CD4-positive, alpha-beta T cell treated with Interleukin-1 beta for 1 hour (primary cell): ENCODE results near the gene RIPK4.
"Not testable (repeated sequence)": the region's sequence is repeated elsewhere in the genome, so short reads cannot be mapped to it uniquely, and the experiment has no call there.

Source experiments
- DNase-seq, 2 donors: peaks; one replicate each; pipeline ENCODE4 v3.0.0-alpha.2; 2020 to 2022

RIPK4 gene

GRCh38 chr21:41712730-41713129 is 54.1 kb downstream of the RIPK4 start:
- no peak for DNase-seq

- DNase-seq = no peak
These were observed 54.7 kb downstream of the RIPK4 start for GRCh38 chr21:41712201-41712600.

- DNase-seq = no peak
These were observed 55.3 kb downstream of the RIPK4 start for GRCh38 chr21:41711416-41712007.

- no peak for DNase-seq
These were observed 56.1 kb downstream of the RIPK4 start for GRCh38 chr21:41710823-41711160.

GRCh38 chr21:41709965-41710822 is 56.7 kb downstream of the RIPK4 start:
- no peak for DNase-seq

- no peak for DNase-seq
These were observed 57.7 kb downstream of the RIPK4 start for GRCh38 chr21:41709166-41709565.

GRCh38 chr21:41707960-41708330 is 58.9 kb downstream of the RIPK4 start:
- no peak for DNase-seq

GRCh38 chr21:41707231-41707959 is 59.5 kb downstream of the RIPK4 start:
- DNase-seq = no peak

GRCh38 chr21:41706678-41707077 is 60.2 kb downstream of the RIPK4 start:
- DNase-seq = no peak

GRCh38 chr21:41706263-41706639 is 60.6 kb downstream of the RIPK4 start:
- no peak for DNase-seq

GRCh38 chr21:41705546-41706262 is 61.1 kb downstream of the RIPK4 start:
- no peak for DNase-seq

GRCh38 chr21:41703857-41704501 is 62.9 kb downstream of the RIPK4 start:
- no peak for DNase-seq

GRCh38 chr21:41701749-41702148 is 65.1 kb downstream of the RIPK4 start:
- peak in 1 of 2 donors; percentile 36 for DNase-seq

GRCh38 chr21:41699311-41699710 is 67.5 kb downstream of the RIPK4 start:
- no peak for DNase-seq

GRCh38 chr21:41698071-41698470 is 68.8 kb downstream of the RIPK4 start:
- no peak for DNase-seq

- no peak for DNase-seq
These were observed 71.3 kb downstream of the RIPK4 start for GRCh38 chr21:41695513-41695912.

- DNase-seq = not testable (repeated sequence)
These were observed 72.8 kb downstream of the RIPK4 start for GRCh38 chr21:41694042-41694441.

GRCh38 chr21:41692185-41692565 is 74.7 kb downstream of the RIPK4 start:
- DNase-seq = no peak

- DNase-seq = no peak
These were observed 75.4 kb downstream of the RIPK4 start for GRCh38 chr21:41691205-41692184.
